ENCODE data around the gene CENPX. TPM values are rescaled to one million over a fixed set of nuclear protein-coding genes. Genes with fewer than 3 reads are reported as not detected.
"Not testable (repeated sequence)": the region's sequence is repeated elsewhere in the genome, so short reads cannot be mapped to it uniquely, and the experiment has no call there.

Gene CENPX
- total RNA-seq, 1 donor from 2014 or later, result 158 TPM

- H3K4me3 ChIP-seq (ENCODE audit: low read depth, low read length), result no peak overlapping the region
- DNase-seq (ENCODE audit: low read depth), result no peak
These were observed 31.6 kb downstream of the CENPX start for GRCh38 chr17:81990836-81991683.

GRCh38 chr17:81987161-81987770, 35.4 kb downstream of the CENPX start:
- no peak for TF ChIP-seq CTCF (conservative IDR thresholded peaks at IDR 0.05; ENCODE audit: low read depth, low read length)
- DNase-seq (ENCODE audit: low read depth), result no peak
- H3K4me3 ChIP-seq (ENCODE audit: low read depth, low read length), result no peak overlapping the region

More at GRCh38 chr17:81990836-81991683, 31.6 kb downstream of the CENPX start:
- no peak for TF ChIP-seq CTCF (conservative IDR thresholded peaks at IDR 0.05; ENCODE audit: low read depth, low read length)

- DNase-seq (ENCODE audit: low read depth), result no peak
- no peak overlapping the region for H3K4me3 ChIP-seq (ENCODE audit: low read depth, low read length)
- no peak for TF ChIP-seq CTCF (conservative IDR thresholded peaks at IDR 0.05; ENCODE audit: low read depth, low read length)
These were observed 36.1 kb downstream of the CENPX start for GRCh38 chr17:81986606-81987005.

GRCh38 chr17:81984773-81985410, 37.8 kb downstream of the CENPX start:
- no peak overlapping the region for H3K4me3 ChIP-seq (ENCODE audit: low read depth, low read length)
- no peak for TF ChIP-seq CTCF (conservative IDR thresholded peaks at IDR 0.05; ENCODE audit: low read depth, low read length)
- no peak for DNase-seq (ENCODE audit: low read depth)

- DNase-seq (ENCODE audit: low read depth), result no peak
- TF ChIP-seq CTCF (conservative IDR thresholded peaks at IDR 0.05; ENCODE audit: low read depth, low read length), result no peak
- H3K4me3 ChIP-seq (ENCODE audit: low read depth, low read length), result no peak overlapping the region
These were observed 38.9 kb downstream of the CENPX start for GRCh38 chr17:81983639-81984373.

- TF ChIP-seq CTCF (conservative IDR thresholded peaks at IDR 0.05; ENCODE audit: low read depth, low read length), result no peak
- no peak overlapping the region for H3K4me3 ChIP-seq (ENCODE audit: low read depth, low read length)
These were observed 39.6 kb downstream of the CENPX start for GRCh38 chr17:81983011-81983638.

GRCh38 chr17:81981511-81981910, 41.2 kb downstream of the CENPX start:
- DNase-seq (ENCODE audit: low read depth); H3K4me3 ChIP-seq (ENCODE audit: low read depth, low read length): not testable (repeated sequence)

More at GRCh38 chr17:81983011-81983638, 39.6 kb downstream of the CENPX start:
- DNase-seq (ENCODE audit: low read depth), result no peak
